Mucosa of gallbladder (tissue), 1 donor: Measurements from ENCODE around the gene CRLF1. TPM values are rescaled to one million over a fixed set of nuclear protein-coding genes. Genes with fewer than 3 reads are reported as not detected.

Experiments
- DNase-seq: peaks from one replicate; pipeline ENCODE4 v3.0.0-alpha.2; 2020; ENCODE audit warnings: low spot score
- total RNA-seq: library from RNA; stranded (reverse); gene quantifications from one replicate; pipeline ENCODE4 v1.2.1, GENCODE V29; 2021
- donor health status: DM: no; HTN: no; CAD: no.

The CRLF1 gene
- total RNA-seq, 1 donor from 2014 or later = 5.8 TPM

- peak; percentile 99 for DNase-seq
Observed at GRCh38 chr19:18557411-18558201, 49.0 kb downstream of the CRLF1 start, which contains the start of gene KXD1. TSS of gene KXD1 (plus strand) at chr19:18557870. CDS start at chr19:18562057, 4,187 bp downstream.

- DNase-seq = no peak
Observed at GRCh38 chr19:18551631-18552030, 55.0 kb downstream of the CRLF1 start.

- peak; percentile 74 for DNase-seq
Observed at GRCh38 chr19:18543814-18544475, 62.7 kb downstream of the CRLF1 start.

Other genes starting within 250 kb of the CRLF1 start
- 76.0 TPM for gene GDF15, start 220.6 kb downstream of the CRLF1 start, total RNA-seq
- 7.8 TPM for gene LRRC25, start 209.2 kb downstream of the CRLF1 start, total RNA-seq
- gene SSBP4, start 187.4 kb downstream of the CRLF1 start, total RNA-seq = 68.1 TPM
- 37.1 TPM for gene ISYNA1, start 168.7 kb downstream of the CRLF1 start, total RNA-seq
- gene ELL, start 84.7 kb downstream of the CRLF1 start, total RNA-seq = 20.1 TPM
- gene FKBP8, start 63.2 kb downstream of the CRLF1 start, total RNA-seq = 226 TPM
- gene KXD1, start 48.9 kb downstream of the CRLF1 start, total RNA-seq = 70.5 TPM
- gene UBA52, start 34.9 kb downstream of the CRLF1 start, total RNA-seq = 878 TPM
- gene REX1BD, start 18.0 kb downstream of the CRLF1 start, total RNA-seq = 93.0 TPM
- 10.9 TPM for gene TMEM59L, start 6.1 kb upstream of the CRLF1 start, total RNA-seq
- gene KLHL26, start 30.2 kb upstream of the CRLF1 start, total RNA-seq = 16.7 TPM
- gene CRTC1, start 76.9 kb upstream of the CRLF1 start, total RNA-seq = 23.6 TPM
- 2.0 TPM for gene COMP, start 184.5 kb upstream of the CRLF1 start, total RNA-seq
- 117 TPM for gene UPF1, start 225.2 kb upstream of the CRLF1 start, total RNA-seq